ENCODE data around the gene SVEP1. TPM values are rescaled to one million over a fixed set of nuclear protein-coding genes. Genes with fewer than 3 reads are reported as not detected.

The SVEP1 gene
- total and polyA plus RNA-seq, 2 donors (not counting 1 experiment from before 2014, with no cell fraction given), result not detected

- Histone ChIP-seq H3K27ac (ENCODE audit: low read length in 2 of 2) (no peak overlapping the region), H3K4me2 (replicated peaks; ENCODE audit: low read depth, low read length, poor library complexity, severe bottlenecking) (no peak overlapping the region), H3K27me3 (replicated peaks in 1 of 4; ENCODE audit: control extremely low read depth in 1 of 4, control insufficient read depth in 3 of 4, insufficient read depth in 4 of 4, low read length in 3 of 4) (no peaks in the 10 kb centered on the region), H3K79me2 (ENCODE audit: control insufficient read depth, insufficient read depth, low read length) (no peaks in the 10 kb centered on the region), H3K9me3 (ENCODE audit: control extremely low read depth in 1 of 3, control insufficient read depth in 2 of 3, insufficient read depth in 1 of 3, low read length in 2 of 3) (no peaks in the 10 kb centered on the region), H2AFZ (ENCODE audit: insufficient read depth, low read depth, low read length, poor library complexity, severe bottlenecking) (no peak overlapping the region), H3K4me1 (ENCODE audit: control insufficient read depth in 2 of 2, insufficient read depth in 2 of 2, low read length in 2 of 2) (no peaks in the 10 kb centered on the region), H3K9ac (ENCODE audit: low read length) (no peak overlapping the region), H4K20me1 (ENCODE audit: control insufficient read depth, insufficient read depth, low read length, poor library complexity, severe bottlenecking) (no peaks in the 10 kb centered on the region), H3K36me3 (replicated peaks in 1 of 2; ENCODE audit: control extremely low read depth in 1 of 2, control insufficient read depth in 1 of 2, extremely low read depth in 1 of 2, insufficient read depth in 2 of 2, low read length in 1 of 2) (no peaks in the 10 kb centered on the region), H3K4me3 (ENCODE audit: control extremely low read depth in 1 of 5, extremely low read depth in 1 of 5, insufficient read depth in 1 of 5, low read depth in 2 of 5, low read length in 4 of 5) (no peak overlapping the region)
- ChIA-PET CTCF (no interaction called here), POLR2A (no interaction called here)
- intact Hi-C loops (cut with micrococcal nuclease), result no loop called here
- ATAC-seq (ENCODE audit: low read depth) (no peak), DNase-seq (no peak)
- Mint-ChIP-seq H3K4me1 (no peaks in the 10 kb centered on the region), H3K9me3 (ENCODE audit: insufficient read depth) (no peaks in the 10 kb centered on the region), H3K27ac (no peak overlapping the region), H3K4me3 (no peak overlapping the region), H3K27me3 (peaks cover 12% of the 10 kb centered on the region)
- no peak for TF ChIP-seq EZH2 (IDR thresholded peaks at IDR 0.05; ENCODE audit: borderline replicate concordance, insufficient read depth, low read depth, low read length, poor library complexity, severe bottlenecking)
- no peak for TF ChIP-seq CTCF (IDR thresholded peaks at IDR 0.05)
Observed at GRCh38 chr9:110323818-110324217, 255.7 kb downstream of the SVEP1 start.

GRCh38 chr9:110320651-110321445, 258.7 kb downstream of the SVEP1 start:
- POLR2A ChIA-PET, result no interaction called here
- H3K9me3 ChIP-seq (ENCODE audit: control extremely low read depth in 1 of 3, control insufficient read depth in 2 of 3, insufficient read depth in 1 of 3, low read length in 2 of 3), result no peaks in the 10 kb centered on the region

More at GRCh38 chr9:110320651-110321445, 258.7 kb downstream of the SVEP1 start:
- ATAC-seq (ENCODE audit: low read depth), result no peak
- peaks cover 12% of the 10 kb centered on the region for H3K4me1 Mint-ChIP-seq
- Histone ChIP-seq H3K4me1 (ENCODE audit: control insufficient read depth in 2 of 2, insufficient read depth in 2 of 2, low read length in 2 of 2) (peaks cover 5 to 11% of the 10 kb centered on the region in 2 donors), H3K9ac (ENCODE audit: low read length) (no peak overlapping the region), H3K4me2 (replicated peaks; ENCODE audit: low read depth, low read length, poor library complexity, severe bottlenecking) (no peak overlapping the region), H2AFZ (ENCODE audit: insufficient read depth, low read depth, low read length, poor library complexity, severe bottlenecking) (no peak overlapping the region), H3K4me3 (ENCODE audit: control extremely low read depth in 1 of 5, extremely low read depth in 1 of 5, insufficient read depth in 1 of 5, low read depth in 2 of 5, low read length in 4 of 5) (no peak overlapping the region), H4K20me1 (ENCODE audit: control insufficient read depth, insufficient read depth, low read length, poor library complexity, severe bottlenecking) (no peaks in the 10 kb centered on the region), H3K79me2 (ENCODE audit: control insufficient read depth, insufficient read depth, low read length) (no peaks in the 10 kb centered on the region), H3K36me3 (replicated peaks in 1 of 2; ENCODE audit: control extremely low read depth in 1 of 2, control insufficient read depth in 1 of 2, extremely low read depth in 1 of 2, insufficient read depth in 2 of 2, low read length in 1 of 2) (no peaks in the 10 kb centered on the region), H3K27me3 (replicated peaks in 1 of 4; ENCODE audit: control extremely low read depth in 1 of 4, control insufficient read depth in 3 of 4, insufficient read depth in 4 of 4, low read length in 3 of 4) (no peaks in the 10 kb centered on the region), H3K27ac (ENCODE audit: low read length in 2 of 2) (no peak overlapping the region)
- intact Hi-C loops (cut with micrococcal nuclease), result no loop called here
- CTCF ChIA-PET, result no interaction called here
- WGBS (ENCODE audit: insufficient coverage), result 33% methylated on average over 1 of the region's 3 CpGs
- TF ChIP-seq CTCF (IDR thresholded peaks at IDR 0.05), result no peak
- TF ChIP-seq EZH2 (IDR thresholded peaks at IDR 0.05; ENCODE audit: borderline replicate concordance, insufficient read depth, low read depth, low read length, poor library complexity, severe bottlenecking), result no peak
- no peak for DNase-seq
- no peak overlapping the region for H3K4me3 Mint-ChIP-seq
- H3K27me3 Mint-ChIP-seq, result peaks cover 9% of the 10 kb centered on the region
- H3K27ac Mint-ChIP-seq, result no peak overlapping the region
- H3K9me3 Mint-ChIP-seq (ENCODE audit: insufficient read depth), result no peaks in the 10 kb centered on the region

Measured in B cell (primary cell).